ENCODE data around the gene GIMAP2.

GIMAP2 gene

DNA sequence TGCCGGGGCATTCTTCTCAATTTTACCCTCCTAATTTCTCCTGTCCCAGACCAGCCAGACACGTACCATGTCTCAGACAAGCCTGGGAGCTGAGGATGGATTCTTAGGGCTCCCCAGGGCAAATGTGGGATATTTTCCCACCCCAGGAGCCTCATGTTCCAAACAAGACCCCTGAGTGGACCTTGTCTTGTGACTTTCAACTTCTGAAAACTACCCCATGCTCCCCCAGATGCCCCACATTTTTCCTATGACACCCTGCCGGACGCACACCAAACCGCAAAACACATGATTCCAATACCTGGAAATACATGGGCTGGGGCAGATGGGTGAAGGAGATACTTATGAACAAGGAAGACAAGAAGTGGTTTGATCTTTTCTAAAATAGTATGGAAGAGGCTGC lies 52.6 kb downstream of the GIMAP2 start:
- DNase-seq (ENCODE audit: low read depth) = no peak
- no peak overlapping the region for H3K4me3 ChIP-seq (ENCODE audit: low read depth, low read length)
- in situ Hi-C loops (cut with HindIII; ENCODE audit: low sequenced_read_pairs) = no loop called here
- TF ChIP-seq, protein P1, sequence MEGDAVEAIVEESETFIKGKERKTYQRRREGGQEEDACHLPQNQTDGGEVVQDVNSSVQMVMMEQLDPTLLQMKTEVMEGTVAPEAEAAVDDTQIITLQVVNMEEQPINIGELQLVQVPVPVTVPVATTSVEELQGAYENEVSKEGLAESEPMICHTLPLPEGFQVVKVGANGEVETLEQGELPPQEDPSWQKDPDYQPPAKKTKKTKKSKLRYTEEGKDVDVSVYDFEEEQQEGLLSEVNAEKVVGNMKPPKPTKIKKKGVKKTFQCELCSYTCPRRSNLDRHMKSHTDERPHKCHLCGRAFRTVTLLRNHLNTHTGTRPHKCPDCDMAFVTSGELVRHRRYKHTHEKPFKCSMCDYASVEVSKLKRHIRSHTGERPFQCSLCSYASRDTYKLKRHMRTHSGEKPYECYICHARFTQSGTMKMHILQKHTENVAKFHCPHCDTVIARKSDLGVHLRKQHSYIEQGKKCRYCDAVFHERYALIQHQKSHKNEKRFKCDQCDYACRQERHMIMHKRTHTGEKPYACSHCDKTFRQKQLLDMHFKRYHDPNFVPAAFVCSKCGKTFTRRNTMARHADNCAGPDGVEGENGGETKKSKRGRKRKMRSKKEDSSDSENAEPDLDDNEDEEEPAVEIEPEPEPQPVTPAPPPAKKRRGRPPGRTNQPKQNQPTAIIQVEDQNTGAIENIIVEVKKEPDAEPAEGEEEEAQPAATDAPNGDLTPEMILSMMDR (IDR thresholded peaks at IDR 0.05; ENCODE audit: low read depth, low read length, missing control alignments) = no peak

DNA sequence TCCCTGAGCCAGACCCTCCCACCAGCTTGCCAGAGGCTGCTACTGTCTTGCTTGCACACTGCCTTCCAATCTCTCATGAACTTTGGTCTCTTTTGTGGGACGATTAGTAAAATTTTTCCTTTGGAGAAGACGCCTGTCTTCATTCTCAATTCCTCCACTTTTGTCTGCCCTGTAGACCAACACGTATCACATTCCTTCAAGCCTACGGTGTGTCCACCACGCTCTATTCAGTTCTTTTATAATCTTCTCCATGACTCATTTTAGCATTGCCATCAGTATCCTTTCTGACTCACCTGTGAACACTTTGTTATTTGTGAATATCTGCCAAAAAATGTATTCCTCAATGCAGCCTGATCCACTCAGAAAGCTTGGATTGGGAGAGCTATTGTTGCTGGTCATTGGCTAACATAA lies 53.1 kb downstream of the GIMAP2 start:
- TF ChIP-seq, protein P1 (IDR thresholded peaks at IDR 0.05; ENCODE audit: low read depth, low read length, missing control alignments) = no peak
- no peak overlapping the region for H3K4me3 ChIP-seq (ENCODE audit: low read depth, low read length)
- DNase-seq (ENCODE audit: low read depth) = no peak
- in situ Hi-C loops (cut with HindIII; ENCODE audit: low sequenced_read_pairs) = no loop called here

DNA sequence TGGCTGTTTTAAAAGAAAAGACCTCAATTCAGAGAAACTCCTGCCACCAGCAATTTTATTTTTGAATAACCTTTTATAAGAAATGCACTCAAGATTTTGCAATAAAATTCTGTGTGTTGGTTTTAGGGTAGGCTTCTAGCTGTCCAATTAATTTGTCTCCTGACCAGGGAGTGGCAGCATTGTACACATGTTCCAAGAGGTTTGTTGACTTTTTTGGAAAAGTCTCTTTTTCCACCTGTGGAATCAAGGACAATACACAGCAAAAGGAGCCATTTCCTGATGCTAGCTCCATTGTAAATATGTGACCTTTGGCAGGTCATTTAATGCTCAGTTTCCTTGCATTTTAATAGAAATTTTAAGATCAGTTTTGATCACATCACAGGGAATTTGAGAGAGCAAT lies 53.5 kb downstream of the GIMAP2 start:
- in situ Hi-C loops (cut with HindIII; ENCODE audit: low sequenced_read_pairs) = no loop called here
- no peak overlapping the region for H3K4me3 ChIP-seq (ENCODE audit: low read depth, low read length)
- no peak for DNase-seq (ENCODE audit: low read depth)
- TF ChIP-seq, protein P1 (IDR thresholded peaks at IDR 0.05; ENCODE audit: low read depth, low read length, missing control alignments) = no peak

DNA sequence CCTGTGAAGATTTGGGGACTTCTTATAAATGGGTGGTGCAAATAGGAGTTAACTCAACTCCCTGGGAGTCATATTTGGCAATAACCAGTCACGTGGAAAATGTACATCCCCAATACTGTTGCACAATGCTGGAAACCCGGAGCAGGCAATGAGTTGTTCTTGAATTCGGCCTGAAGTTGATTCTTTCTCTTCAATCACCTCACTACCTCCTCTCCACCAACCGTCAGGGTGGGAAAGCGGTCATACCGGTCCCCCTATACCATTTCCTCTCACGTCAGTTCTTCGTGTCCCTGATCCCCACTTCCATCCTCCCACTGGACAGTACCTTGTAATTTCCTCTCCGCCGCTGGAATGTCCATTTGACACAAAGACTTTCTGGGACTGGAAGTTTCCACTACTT lies 54.5 kb downstream of the GIMAP2 start:
- no peak for DNase-seq (ENCODE audit: low read depth)
- no peak overlapping the region for H3K4me3 ChIP-seq (ENCODE audit: low read depth, low read length)
- in situ Hi-C loops (cut with HindIII; ENCODE audit: low sequenced_read_pairs) = no loop called here

DNA sequence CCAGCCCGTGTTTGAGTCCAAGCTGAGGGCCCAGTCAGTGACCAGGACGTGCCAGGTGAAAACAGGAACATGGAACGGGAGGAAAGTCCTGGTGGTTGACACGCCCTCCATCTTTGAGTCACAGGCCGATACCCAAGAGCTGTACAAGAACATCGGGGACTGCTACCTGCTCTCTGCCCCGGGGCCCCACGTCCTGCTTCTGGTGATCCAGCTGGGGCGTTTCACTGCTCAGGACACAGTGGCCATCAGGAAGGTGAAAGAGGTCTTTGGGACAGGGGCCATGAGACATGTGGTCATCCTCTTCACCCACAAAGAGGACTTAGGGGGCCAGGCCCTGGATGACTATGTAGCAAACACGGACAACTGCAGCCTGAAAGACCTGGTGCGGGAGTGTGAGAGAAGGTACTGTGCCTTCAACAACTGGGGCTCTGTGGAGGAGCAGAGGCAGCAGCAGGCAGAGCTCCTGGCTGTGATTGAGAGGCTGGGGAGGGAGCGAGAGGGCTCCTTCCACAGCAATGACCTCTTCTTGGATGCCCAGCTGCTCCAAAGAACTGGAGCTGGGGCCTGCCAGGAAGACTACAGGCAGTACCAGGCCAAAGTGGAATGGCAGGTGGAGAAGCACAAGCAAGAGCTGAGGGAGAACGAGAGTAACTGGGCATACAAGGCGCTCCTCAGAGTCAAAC lies 56.9 kb downstream of the GIMAP2 start:
- TF ChIP-seq, protein P1 (IDR thresholded peaks at IDR 0.05; ENCODE audit: low read depth, low read length, missing control alignments) = no peak
- no peak for DNase-seq (ENCODE audit: low read depth)
- no peak overlapping the region for H3K4me3 ChIP-seq (ENCODE audit: low read depth, low read length)
- in situ Hi-C loops (cut with HindIII; ENCODE audit: low sequenced_read_pairs) = no loop called here

More for the DNA sequence above, 54.5 kb downstream of the GIMAP2 start:
- TF ChIP-seq, protein P1 (IDR thresholded peaks at IDR 0.05; ENCODE audit: low read depth, low read length, missing control alignments) = no peak

Measured in astrocyte of the cerebellum (primary cell).